Gastrocnemius medialis (tissue), 4 donors: Measurements from ENCODE around the gene ACOX2.

Experiments used
- POLR2A ChIP-seq, 2 donors: fragments of 450-650 bp; IDR thresholded peaks; one replicate each; pipeline ENCODE4 v1.6.1; 2017; ENCODE audit warnings: antibody characterized with exemption in 2 of 2, mild to moderate bottlenecking in 2 of 2, moderate library complexity in 2 of 2
- TF ChIP-seq, protein P1 (sequence below), 5 experiments: fragments of 450-650 bp in 3 of 5; fragments of 200-600 bp in 2 of 5; sonication (generic) in 2 of 5; IDR thresholded peaks in 4 of 5; conservative IDR thresholded peaks in 1 of 5; 1 replicate in 4 of 5; 2 replicates in 1 of 5; pipeline ENCODE4 v1.5.1; 2016 to 2019; ENCODE audit warnings: antibody characterized with exemption in 5 of 5, mild to moderate bottlenecking in 3 of 5, moderate library complexity in 3 of 5

GRCh38 chr3:58492494-58492905 lies 44.5 kb downstream of the ACOX2 start:
- TF ChIP-seq POLR2A (IDR thresholded peaks at IDR 0.05), result no peak
- TF ChIP-seq, protein P1, sequence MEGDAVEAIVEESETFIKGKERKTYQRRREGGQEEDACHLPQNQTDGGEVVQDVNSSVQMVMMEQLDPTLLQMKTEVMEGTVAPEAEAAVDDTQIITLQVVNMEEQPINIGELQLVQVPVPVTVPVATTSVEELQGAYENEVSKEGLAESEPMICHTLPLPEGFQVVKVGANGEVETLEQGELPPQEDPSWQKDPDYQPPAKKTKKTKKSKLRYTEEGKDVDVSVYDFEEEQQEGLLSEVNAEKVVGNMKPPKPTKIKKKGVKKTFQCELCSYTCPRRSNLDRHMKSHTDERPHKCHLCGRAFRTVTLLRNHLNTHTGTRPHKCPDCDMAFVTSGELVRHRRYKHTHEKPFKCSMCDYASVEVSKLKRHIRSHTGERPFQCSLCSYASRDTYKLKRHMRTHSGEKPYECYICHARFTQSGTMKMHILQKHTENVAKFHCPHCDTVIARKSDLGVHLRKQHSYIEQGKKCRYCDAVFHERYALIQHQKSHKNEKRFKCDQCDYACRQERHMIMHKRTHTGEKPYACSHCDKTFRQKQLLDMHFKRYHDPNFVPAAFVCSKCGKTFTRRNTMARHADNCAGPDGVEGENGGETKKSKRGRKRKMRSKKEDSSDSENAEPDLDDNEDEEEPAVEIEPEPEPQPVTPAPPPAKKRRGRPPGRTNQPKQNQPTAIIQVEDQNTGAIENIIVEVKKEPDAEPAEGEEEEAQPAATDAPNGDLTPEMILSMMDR (IDR thresholded peaks at IDR 0.05 in 4 of 5, conservative IDR thresholded peaks at IDR 0.05 in 1 of 5), result no peak
